Measurements from ENCODE around the gene DDX54.
A peak's percentile ranks its signal among the peaks of the same experiment; 100 is the strongest.

DDX54 gene

GRCh38 chr12:113186666-113187325 lies 1.5 kb upstream of the DDX54 start:
- DNase-seq (ENCODE audit: low spot score): no peak

- DNase-seq (ENCODE audit: low spot score): no peak
Measured at GRCh38 chr12:113186033-113186365, 721 bp upstream of the DDX54 start.

GRCh38 chr12:113184900-113185179 lies 438 bp downstream of the DDX54 start:
- DNase-seq (ENCODE audit: low spot score): peak; percentile 86

GRCh38 chr12:113184098-113184899 lies 979 bp downstream of the DDX54 start:
- no peak for DNase-seq (ENCODE audit: low spot score)

GRCh38 chr12:113183030-113183589 lies 2.2 kb downstream of the DDX54 start:
- DNase-seq (ENCODE audit: low spot score): no peak

GRCh38 chr12:113181975-113182374 lies 3.3 kb downstream of the DDX54 start:
- no peak for DNase-seq (ENCODE audit: low spot score)

GRCh38 chr12:113180333-113180732 lies 4.9 kb downstream of the DDX54 start:
- DNase-seq (ENCODE audit: low spot score): no peak

- no peak for DNase-seq (ENCODE audit: low spot score)
Measured at GRCh38 chr12:113179023-113179422, 6.3 kb downstream of the DDX54 start.

- peak; percentile 71 for DNase-seq (ENCODE audit: low spot score)
Measured at GRCh38 chr12:113174461-113175384, 10.6 kb downstream of the DDX54 start.

GRCh38 chr12:113173081-113173698 lies 12.1 kb downstream of the DDX54 start:
- DNase-seq (ENCODE audit: low spot score): no peak

GRCh38 chr12:113172185-113172584 lies 13.1 kb downstream of the DDX54 start:
- no peak for DNase-seq (ENCODE audit: low spot score)

- no peak for DNase-seq (ENCODE audit: low spot score)
Measured at GRCh38 chr12:113171543-113171942, 13.7 kb downstream of the DDX54 start.

- DNase-seq (ENCODE audit: low spot score): no peak
Measured at GRCh38 chr12:113170926-113171325, 14.4 kb downstream of the DDX54 start.

- no peak for DNase-seq (ENCODE audit: low spot score)
Measured at GRCh38 chr12:113170457-113170856, 14.8 kb downstream of the DDX54 start.

GRCh38 chr12:113169697-113170096 lies 15.6 kb downstream of the DDX54 start:
- no peak for DNase-seq (ENCODE audit: low spot score)

- DNase-seq (ENCODE audit: low spot score): no peak
Measured at GRCh38 chr12:113167868-113168267, 17.4 kb downstream of the DDX54 start.

- no peak for DNase-seq (ENCODE audit: low spot score)
Measured at GRCh38 chr12:113165521-113166450, 19.5 kb downstream of the DDX54 start.

GRCh38 chr12:113164014-113164413 lies 21.3 kb downstream of the DDX54 start:
- DNase-seq (ENCODE audit: low spot score): no peak

GRCh38 chr12:113163030-113163360 lies 22.3 kb downstream of the DDX54 start:
- DNase-seq (ENCODE audit: low spot score): no peak

GRCh38 chr12:113162102-113163029 lies 22.9 kb downstream of the DDX54 start:
- no peak for DNase-seq (ENCODE audit: low spot score)

All from CD4-positive, alpha-beta T cell treated with Interleukin-6 at 100 ng/mL for 8 hours (primary cell).